Activated T-helper 1 cell treated with anti-CD3 and anti-CD28 coated beads, Interleukin-12 subunit alpha, Interleukin-12 subunit beta, Interleukin-2, Interleukin-4 antibody, amounts not matched to agents 30 ng/mL and 10 ng/mL and 1 ng/mL, durations not matched to agents 14 hours and 24 hours and 36 hours (primary cell): Measurements from ENCODE around the gene HMG20B. TPM values are rescaled to one million over a fixed set of nuclear protein-coding genes. Genes with fewer than 3 reads are reported as not detected.

ENCODE experiments used
- DNase-seq: peaks from one replicate; pipeline ENCODE4 v3.0.0; 2021; ENCODE audit warnings: low spot score
- H3K27ac Mint-ChIP-seq: one replicate; pipeline ENCODE4 v1.8.0; 2021; ENCODE audit warnings: mild to moderate bottlenecking, mixed read lengths
- H3K27me3 Mint-ChIP-seq: one replicate; pipeline ENCODE4 v1.8.0; 2022; ENCODE audit warnings: mild to moderate bottlenecking, moderate library complexity, mixed read lengths; ENCODE audit not compliant: insufficient read depth
- H3K36me3 Mint-ChIP-seq: one replicate; pipeline ENCODE4 v1.8.0; 2021; ENCODE audit warnings: low read depth, mixed read lengths
- H3K4me1 Mint-ChIP-seq: one replicate; pipeline ENCODE4 v1.8.0; 2021; ENCODE audit warnings: low read depth, mixed read lengths
- H3K4me3 Mint-ChIP-seq: one replicate; pipeline ENCODE4 v1.8.0; 2021; ENCODE audit warnings: mild to moderate bottlenecking, moderate library complexity, mixed read lengths
- H3K9me3 Mint-ChIP-seq: one replicate; pipeline ENCODE4 v1.8.0; 2021; ENCODE audit warnings: mixed read lengths
- intact Hi-C: fragments of 100-400 bp; cut with micrococcal nuclease; formaldehyde crosslinking; loops from one replicate; pipeline ENCODE4 v1.15.1; 2024
- total RNA-seq: library from RNA; stranded (reverse); gene quantifications from 2 replicates; pipeline ENCODE4 v1.2.3, GENCODE V29; 2022

The HMG20B gene
- total RNA-seq, 1 donor from 2014 or later: 56.4 TPM

- H3K27ac Mint-ChIP-seq: no peak overlapping the region
- H3K27me3 Mint-ChIP-seq: no peaks in the 10 kb centered on the region
- H3K9me3 Mint-ChIP-seq: no peaks in the 10 kb centered on the region
- peaks cover 15% of the 10 kb centered on the region for H3K36me3 Mint-ChIP-seq
- no peak overlapping the region for H3K4me3 Mint-ChIP-seq
- intact Hi-C loops: no loop called here
- H3K4me1 Mint-ChIP-seq: no peaks in the 10 kb centered on the region
- DNase-seq: no peak
Observed at GRCh38 chr19:3533033-3533432, 39.7 kb upstream of the HMG20B start.

GRCh38 chr19:3533563-3534216 lies 39.1 kb upstream of the HMG20B start:
- H3K4me1 Mint-ChIP-seq: no peaks in the 10 kb centered on the region
- intact Hi-C loops: no loop called here

GRCh38 chr19:3534375-3535234 lies 38.1 kb upstream of the HMG20B start:
- no peaks in the 10 kb centered on the region for H3K9me3 Mint-ChIP-seq
- DNase-seq: no peak
- H3K4me3 Mint-ChIP-seq: no peak overlapping the region
- no peaks in the 10 kb centered on the region for H3K4me1 Mint-ChIP-seq
- no peak overlapping the region for H3K27ac Mint-ChIP-seq
- intact Hi-C loops: no loop called here
- H3K36me3 Mint-ChIP-seq: peaks cover 19% of the 10 kb centered on the region
- H3K27me3 Mint-ChIP-seq: no peaks in the 10 kb centered on the region

More at GRCh38 chr19:3533563-3534216, 39.1 kb upstream of the HMG20B start:
- no peaks in the 10 kb centered on the region for H3K9me3 Mint-ChIP-seq
- H3K36me3 Mint-ChIP-seq: peaks cover 15% of the 10 kb centered on the region
- H3K4me3 Mint-ChIP-seq: no peak overlapping the region
- no peak overlapping the region for H3K27ac Mint-ChIP-seq
- no peaks in the 10 kb centered on the region for H3K27me3 Mint-ChIP-seq
- no peak for DNase-seq

- no peaks in the 10 kb centered on the region for H3K27me3 Mint-ChIP-seq
- no peaks in the 10 kb centered on the region for H3K4me1 Mint-ChIP-seq
- intact Hi-C loops: no loop called here
- no peak overlapping the region for H3K4me3 Mint-ChIP-seq
- H3K9me3 Mint-ChIP-seq: no peaks in the 10 kb centered on the region
- H3K27ac Mint-ChIP-seq: no peak overlapping the region
- DNase-seq: no peak
- peaks cover 21% of the 10 kb centered on the region for H3K36me3 Mint-ChIP-seq
Observed at GRCh38 chr19:3535235-3535535, 37.6 kb upstream of the HMG20B start.

GRCh38 chr19:3535563-3535965 lies 37.2 kb upstream of the HMG20B start:
- no peaks in the 10 kb centered on the region for H3K27me3 Mint-ChIP-seq
- H3K4me1 Mint-ChIP-seq: no peaks in the 10 kb centered on the region
- no peaks in the 10 kb centered on the region for H3K9me3 Mint-ChIP-seq
- peaks cover 21% of the 10 kb centered on the region for H3K36me3 Mint-ChIP-seq
- intact Hi-C loops: no loop called here
- DNase-seq: no peak
- H3K27ac Mint-ChIP-seq: no peak overlapping the region
- no peak overlapping the region for H3K4me3 Mint-ChIP-seq

GRCh38 chr19:3535981-3536380 lies 36.8 kb upstream of the HMG20B start:
- no peaks in the 10 kb centered on the region for H3K4me1 Mint-ChIP-seq
- H3K9me3 Mint-ChIP-seq: no peaks in the 10 kb centered on the region
- no peak overlapping the region for H3K4me3 Mint-ChIP-seq
- no peaks in the 10 kb centered on the region for H3K27me3 Mint-ChIP-seq
- H3K27ac Mint-ChIP-seq: no peak overlapping the region
- peaks cover 21% of the 10 kb centered on the region for H3K36me3 Mint-ChIP-seq
- intact Hi-C loops: no loop called here
- DNase-seq: no peak

- DNase-seq: no peak
- H3K9me3 Mint-ChIP-seq: no peaks in the 10 kb centered on the region
- intact Hi-C loops: no loop called here
- peaks cover 17% of the 10 kb centered on the region for H3K36me3 Mint-ChIP-seq
- H3K4me3 Mint-ChIP-seq: no peak overlapping the region
- H3K4me1 Mint-ChIP-seq: no peaks in the 10 kb centered on the region
- H3K27ac Mint-ChIP-seq: no peak overlapping the region
- H3K27me3 Mint-ChIP-seq: no peaks in the 10 kb centered on the region
Observed at GRCh38 chr19:3536429-3537100, 36.2 kb upstream of the HMG20B start.

- no peak overlapping the region for H3K4me3 Mint-ChIP-seq
- H3K9me3 Mint-ChIP-seq: no peaks in the 10 kb centered on the region
- intact Hi-C loops: no loop called here
- no peak overlapping the region for H3K27ac Mint-ChIP-seq
- DNase-seq: no peak
- no peaks in the 10 kb centered on the region for H3K4me1 Mint-ChIP-seq
- peaks cover 17% of the 10 kb centered on the region for H3K36me3 Mint-ChIP-seq
- no peaks in the 10 kb centered on the region for H3K27me3 Mint-ChIP-seq
Observed at GRCh38 chr19:3537101-3537437, 35.7 kb upstream of the HMG20B start.

GRCh38 chr19:3537438-3538240 lies 35.1 kb upstream of the HMG20B start:
- H3K36me3 Mint-ChIP-seq: peaks cover 17% of the 10 kb centered on the region
- H3K9me3 Mint-ChIP-seq: no peaks in the 10 kb centered on the region
- H3K4me3 Mint-ChIP-seq: no peak overlapping the region
- H3K4me1 Mint-ChIP-seq: no peaks in the 10 kb centered on the region
- intact Hi-C loops: no loop called here
- H3K27me3 Mint-ChIP-seq: no peaks in the 10 kb centered on the region
- no peak overlapping the region for H3K27ac Mint-ChIP-seq
- no peak for DNase-seq

GRCh38 chr19:3538258-3538929 lies 34.4 kb upstream of the HMG20B start:
- H3K9me3 Mint-ChIP-seq: no peaks in the 10 kb centered on the region
- no peak overlapping the region for H3K4me3 Mint-ChIP-seq
- no peak for DNase-seq
- H3K27ac Mint-ChIP-seq: no peak overlapping the region
- H3K27me3 Mint-ChIP-seq: no peaks in the 10 kb centered on the region
- peaks cover 17% of the 10 kb centered on the region for H3K36me3 Mint-ChIP-seq
- no peaks in the 10 kb centered on the region for H3K4me1 Mint-ChIP-seq
- intact Hi-C loops: no loop called here

- intact Hi-C loops: no loop called here
- DNase-seq: no peak
- H3K27me3 Mint-ChIP-seq: no peaks in the 10 kb centered on the region
- H3K4me3 Mint-ChIP-seq: no peak within 1 kb of the TSS
- H3K27ac Mint-ChIP-seq: no peak within 1 kb of the TSS
- H3K9me3 Mint-ChIP-seq: no peaks in the 10 kb centered on the region
- no peaks in the 10 kb centered on the region for H3K4me1 Mint-ChIP-seq
- peaks cover 15% of the 10 kb centered on the region for H3K36me3 Mint-ChIP-seq
Observed at GRCh38 chr19:3538965-3539755, 33.6 kb upstream of the HMG20B start, which contains the start of gene TEKTIP1. Gene TEKTIP1 (plus strand): TSS chr19:3539174. CDS start chr19:3539178, 4 bp downstream.

- Mint-ChIP-seq H3K27me3 (no peaks in the 10 kb centered on the region), H3K27ac (no peak overlapping the region)
Observed at GRCh38 chr19:3539756-3540118, 33.0 kb upstream of the HMG20B start.

More at GRCh38 chr19:3539756-3540118, 33.0 kb upstream of the HMG20B start:
- Mint-ChIP-seq H3K4me3 (no peak overlapping the region), H3K36me3 (peaks cover 13% of the 10 kb centered on the region), H3K9me3 (no peaks in the 10 kb centered on the region), H3K4me1 (no peaks in the 10 kb centered on the region)
- no peak for DNase-seq
- intact Hi-C loops: no loop called here
